ENCODE measurements around the gene ATP11A. TPM values are rescaled to one million over a fixed set of nuclear protein-coding genes. Genes with fewer than 3 reads are reported as not detected.
A peak's percentile ranks its signal among the peaks of the same experiment; 100 is the strongest.

ATP11A gene
- total RNA-seq, 2 experiments from 2014 or later = 28.8 to 30.2 TPM

DNA sequence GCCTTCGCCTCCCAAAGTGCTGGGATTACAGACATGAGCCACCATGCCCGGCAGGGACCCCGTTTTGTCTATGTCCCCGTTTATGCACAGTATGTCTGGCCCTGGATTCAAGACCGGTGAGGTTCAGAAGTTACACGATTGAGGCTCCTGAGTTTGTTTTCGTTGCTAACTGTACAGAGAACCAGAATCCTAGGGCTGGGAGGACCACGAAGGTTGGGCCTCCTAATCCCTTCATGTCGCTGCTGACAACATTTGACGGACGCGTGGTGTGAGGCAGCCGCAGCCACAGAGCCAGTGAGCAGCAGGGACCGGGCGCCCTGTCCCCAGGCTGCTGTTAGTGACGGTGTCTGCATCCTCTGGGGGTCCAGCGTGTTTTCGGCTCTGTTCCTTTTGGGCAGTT lies 91.4 kb downstream of the ATP11A start:
- no peaks in the 10 kb centered on the region for H3K9me3 Mint-ChIP-seq
- H3K36me3 Mint-ChIP-seq (ENCODE audit: low read depth) = peaks cover 5% of the 10 kb centered on the region
- no peak for DNase-seq

DNA sequence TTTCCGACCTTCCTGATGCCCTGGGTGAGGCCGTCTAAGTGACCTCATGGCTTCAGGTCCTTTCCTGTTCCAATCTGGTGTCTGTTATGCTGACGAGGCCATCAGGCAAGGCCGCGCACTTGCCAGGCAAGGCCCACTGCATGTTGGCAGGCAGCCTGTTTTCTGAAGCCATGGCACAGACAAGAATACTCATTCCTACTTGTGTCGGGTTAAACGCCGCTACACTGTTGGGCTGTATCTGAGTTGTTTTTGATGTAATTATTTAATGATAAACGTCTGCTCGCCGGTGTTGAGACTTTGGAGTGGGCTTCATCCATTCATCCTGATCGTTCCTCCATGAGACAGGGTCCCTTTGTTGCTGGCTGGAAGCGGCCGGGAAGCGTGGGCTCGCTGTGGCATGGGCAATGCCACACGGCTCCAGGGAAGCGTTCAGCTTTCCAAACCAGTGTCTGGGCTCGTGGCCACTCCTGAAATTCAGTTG lies 92.1 kb downstream of the ATP11A start:
- DNase-seq = no peak
- intact Hi-C loops (cut with micrococcal nuclease) = no loop called here
- Mint-ChIP-seq H3K9me3 (peaks cover 2% of the 10 kb centered on the region), H3K27me3 (no peaks in the 10 kb centered on the region), H3K4me3 (no peak overlapping the region), H3K36me3 (ENCODE audit: low read depth) (peaks cover 7% of the 10 kb centered on the region), H3K27ac (no peak overlapping the region), H3K4me1 (ENCODE audit: low read depth) (peaks cover 8% of the 10 kb centered on the region)
- TF ChIP-seq, protein P1, sequence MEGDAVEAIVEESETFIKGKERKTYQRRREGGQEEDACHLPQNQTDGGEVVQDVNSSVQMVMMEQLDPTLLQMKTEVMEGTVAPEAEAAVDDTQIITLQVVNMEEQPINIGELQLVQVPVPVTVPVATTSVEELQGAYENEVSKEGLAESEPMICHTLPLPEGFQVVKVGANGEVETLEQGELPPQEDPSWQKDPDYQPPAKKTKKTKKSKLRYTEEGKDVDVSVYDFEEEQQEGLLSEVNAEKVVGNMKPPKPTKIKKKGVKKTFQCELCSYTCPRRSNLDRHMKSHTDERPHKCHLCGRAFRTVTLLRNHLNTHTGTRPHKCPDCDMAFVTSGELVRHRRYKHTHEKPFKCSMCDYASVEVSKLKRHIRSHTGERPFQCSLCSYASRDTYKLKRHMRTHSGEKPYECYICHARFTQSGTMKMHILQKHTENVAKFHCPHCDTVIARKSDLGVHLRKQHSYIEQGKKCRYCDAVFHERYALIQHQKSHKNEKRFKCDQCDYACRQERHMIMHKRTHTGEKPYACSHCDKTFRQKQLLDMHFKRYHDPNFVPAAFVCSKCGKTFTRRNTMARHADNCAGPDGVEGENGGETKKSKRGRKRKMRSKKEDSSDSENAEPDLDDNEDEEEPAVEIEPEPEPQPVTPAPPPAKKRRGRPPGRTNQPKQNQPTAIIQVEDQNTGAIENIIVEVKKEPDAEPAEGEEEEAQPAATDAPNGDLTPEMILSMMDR (IDR thresholded peaks at IDR 0.05) = no peak
- POLR2A ChIA-PET = no interaction called here
- ATAC-seq = no peak
- CTCF ChIA-PET = no interaction called here

More for the DNA sequence above, 91.4 kb downstream of the ATP11A start:
- no peak for ATAC-seq
- H3K4me3 Mint-ChIP-seq = no peak overlapping the region
- POLR2A ChIA-PET = no interaction called here
- no peaks in the 10 kb centered on the region for H3K27me3 Mint-ChIP-seq
- H3K4me1 Mint-ChIP-seq (ENCODE audit: low read depth) = peaks cover 8% of the 10 kb centered on the region
- CTCF ChIA-PET = no interaction called here
- intact Hi-C loops (cut with micrococcal nuclease) = no loop called here
- H3K27ac Mint-ChIP-seq = no peak overlapping the region
- TF ChIP-seq, protein P1 (IDR thresholded peaks at IDR 0.05) = no peak

DNA sequence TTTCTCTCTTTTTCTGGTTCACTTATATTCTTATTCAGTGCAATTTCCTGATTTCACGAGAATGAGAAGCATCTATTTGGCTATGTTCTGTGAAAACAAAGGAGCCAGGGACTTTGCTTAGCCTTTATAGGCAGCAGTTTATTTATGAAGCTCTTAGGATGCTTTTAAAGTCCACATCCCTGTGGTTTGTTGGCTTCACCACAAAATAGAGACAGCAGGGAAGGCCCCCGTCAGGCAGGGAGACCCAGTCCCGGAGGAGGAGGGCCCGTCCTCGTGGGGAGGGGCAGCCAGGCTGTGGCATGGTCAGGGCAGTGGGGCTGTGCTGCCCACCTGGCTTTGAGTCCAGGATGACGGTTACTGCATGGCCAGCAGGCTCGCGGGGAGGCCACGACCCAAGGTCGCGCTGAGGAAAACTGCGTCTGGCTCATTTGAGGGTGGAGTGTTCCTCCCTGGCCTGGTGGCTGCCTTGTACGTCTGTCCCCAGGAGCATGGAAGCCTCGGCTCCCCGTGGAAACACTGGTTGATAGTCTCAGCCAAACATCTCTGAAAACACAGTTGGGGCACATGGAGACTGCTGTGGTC lies 92.7 kb downstream of the ATP11A start:
- peaks cover 2% of the 10 kb centered on the region for H3K9me3 Mint-ChIP-seq
- peaks cover 7% of the 10 kb centered on the region for H3K36me3 Mint-ChIP-seq (ENCODE audit: low read depth)
- TF ChIP-seq, protein P1 (IDR thresholded peaks at IDR 0.05) = no peak
- ChIA-PET POLR2A (no interaction called here), CTCF (no interaction called here)
- peaks cover 8% of the 10 kb centered on the region for H3K4me1 Mint-ChIP-seq (ENCODE audit: low read depth)
- H3K27me3 Mint-ChIP-seq = no peaks in the 10 kb centered on the region
- intact Hi-C loops (cut with micrococcal nuclease) = no loop called here
- no peak overlapping the region for H3K4me3 Mint-ChIP-seq
- DNase-seq (no peak), ATAC-seq (no peak)
- H3K27ac Mint-ChIP-seq = no peak overlapping the region

DNA sequence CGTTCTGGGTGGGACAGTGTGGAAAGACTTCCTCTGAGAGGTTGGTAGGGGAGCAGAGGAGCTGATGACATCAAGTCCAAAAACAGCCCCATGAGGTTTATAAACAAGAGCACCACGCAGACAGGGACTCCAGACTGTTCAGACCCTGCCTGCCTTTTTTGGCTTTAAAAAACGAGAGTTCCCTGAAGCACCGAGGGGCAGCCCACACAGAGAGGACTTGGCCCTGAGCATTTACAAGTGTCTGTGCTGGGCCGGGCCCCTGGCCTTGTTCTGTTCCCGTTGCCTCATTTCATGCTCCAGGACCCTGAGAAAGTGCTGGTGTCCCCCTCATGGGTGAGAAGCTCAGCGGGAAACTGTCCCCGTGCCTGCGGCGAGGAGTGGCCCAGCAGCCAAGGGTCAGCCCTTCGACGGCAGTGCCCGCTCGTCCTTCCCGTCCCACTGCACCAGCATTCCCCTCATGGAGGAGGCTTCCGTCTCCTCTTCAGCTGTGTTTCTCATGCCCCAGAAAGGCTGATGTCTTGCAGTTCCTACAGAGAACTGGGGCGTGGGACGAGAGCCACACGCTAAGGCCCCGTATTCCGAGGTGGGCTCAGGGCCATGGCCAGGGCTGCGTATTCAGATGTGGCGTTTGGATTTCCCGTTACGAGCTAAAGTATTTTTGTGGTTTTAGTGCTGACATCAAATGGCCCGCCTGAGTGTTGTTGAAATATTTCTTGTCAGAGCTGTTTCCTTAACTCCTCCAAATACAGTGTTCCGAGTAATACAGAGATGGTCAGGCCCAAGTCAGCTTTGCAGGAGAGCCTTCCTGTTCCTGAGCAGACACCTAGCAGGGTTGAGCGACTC lies 93.5 kb downstream of the ATP11A start:
- no peak for DNase-seq
- Mint-ChIP-seq H3K27me3 (no peaks in the 10 kb centered on the region), H3K36me3 (ENCODE audit: low read depth) (peaks cover 7% of the 10 kb centered on the region), H3K4me3 (no peak overlapping the region), H3K27ac (peak overlapping the region; percentile 36), H3K4me1 (ENCODE audit: low read depth) (peaks cover 8% of the 10 kb centered on the region), H3K9me3 (peaks cover 2% of the 10 kb centered on the region)
- TF ChIP-seq, protein P1 (IDR thresholded peaks at IDR 0.05) = no peak
- ChIA-PET POLR2A (interaction anchor here (0.7 kb wide), 1 partner anchor 30 kb away, joined by 3 read pairs; no protein-coding TSS in a partner anchor), CTCF (interaction anchor here (1.3 kb wide), 1 partner anchor 143 kb away, joined by 3 read pairs; no protein-coding TSS in a partner anchor)
- intact Hi-C loops (cut with micrococcal nuclease) = no loop called here
- ATAC-seq = no peak

DNA sequence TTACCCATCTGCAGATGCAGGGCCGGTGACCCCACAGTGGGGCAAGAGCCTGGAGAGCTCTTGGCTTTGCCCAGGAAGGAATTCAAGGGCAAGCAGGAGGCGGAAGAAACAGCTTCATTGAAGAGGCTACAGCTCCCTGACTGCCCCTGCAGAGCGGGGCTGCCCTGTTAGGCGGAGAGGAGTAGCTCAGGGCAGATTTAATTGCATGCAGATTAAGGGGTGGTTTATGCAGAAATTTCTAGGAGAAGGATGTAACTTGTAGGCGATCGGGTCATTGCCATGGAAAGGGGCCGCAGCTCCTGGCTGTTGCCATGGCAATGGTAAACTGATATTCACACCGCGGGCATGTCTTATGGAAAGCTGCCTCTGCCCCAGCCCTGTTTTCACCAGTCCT lies 94.1 kb downstream of the ATP11A start:
- no peak overlapping the region for H3K4me3 Mint-ChIP-seq
- CTCF ChIA-PET = interaction anchor here (1.3 kb wide), 1 partner anchor 143 kb away, joined by 3 read pairs; no protein-coding TSS in a partner anchor
- H3K9me3 Mint-ChIP-seq = peaks cover 2% of the 10 kb centered on the region
- POLR2A ChIA-PET = interaction anchor here (0.7 kb wide), 1 partner anchor 30 kb away, joined by 3 read pairs; no protein-coding TSS in a partner anchor
- H3K27me3 Mint-ChIP-seq = no peaks in the 10 kb centered on the region
- intact Hi-C loops (cut with micrococcal nuclease) = no loop called here
- no peak overlapping the region for H3K27ac Mint-ChIP-seq
- H3K4me1 Mint-ChIP-seq (ENCODE audit: low read depth) = peaks cover 8% of the 10 kb centered on the region
- ATAC-seq (no peak), DNase-seq (no peak)
- TF ChIP-seq, protein P1 (IDR thresholded peaks at IDR 0.05) = no peak
- H3K36me3 Mint-ChIP-seq (ENCODE audit: low read depth) = peaks cover 10% of the 10 kb centered on the region
